ENCODE results near the gene MBTPS1. TPM values are rescaled to one million over a fixed set of nuclear protein-coding genes. Genes with fewer than 3 reads are reported as not detected.

The MBTPS1 gene
- total RNA-seq, 1 donor from 2014 or later = 95.6 TPM

DNA sequence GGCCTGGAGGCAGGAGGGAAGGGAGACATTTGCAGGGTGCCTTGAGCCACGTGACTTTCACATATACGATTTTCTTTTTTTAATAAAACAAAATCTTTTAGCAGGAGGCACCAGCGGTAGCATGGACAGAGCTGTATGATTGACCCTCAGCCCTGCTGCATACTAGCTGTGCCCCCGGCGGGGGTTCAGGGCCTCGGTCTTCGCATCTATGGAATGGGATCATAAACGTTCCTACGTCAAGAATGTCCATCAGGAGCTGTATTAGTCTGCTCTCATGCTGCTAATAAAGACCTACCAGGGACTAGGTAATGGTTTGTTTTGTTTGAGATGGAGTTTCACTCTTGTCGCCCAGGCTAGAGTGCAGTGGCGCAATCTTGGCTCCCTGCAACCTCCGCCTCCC lies 101.3 kb downstream of the MBTPS1 start:
- TF ChIP-seq, protein P1, sequence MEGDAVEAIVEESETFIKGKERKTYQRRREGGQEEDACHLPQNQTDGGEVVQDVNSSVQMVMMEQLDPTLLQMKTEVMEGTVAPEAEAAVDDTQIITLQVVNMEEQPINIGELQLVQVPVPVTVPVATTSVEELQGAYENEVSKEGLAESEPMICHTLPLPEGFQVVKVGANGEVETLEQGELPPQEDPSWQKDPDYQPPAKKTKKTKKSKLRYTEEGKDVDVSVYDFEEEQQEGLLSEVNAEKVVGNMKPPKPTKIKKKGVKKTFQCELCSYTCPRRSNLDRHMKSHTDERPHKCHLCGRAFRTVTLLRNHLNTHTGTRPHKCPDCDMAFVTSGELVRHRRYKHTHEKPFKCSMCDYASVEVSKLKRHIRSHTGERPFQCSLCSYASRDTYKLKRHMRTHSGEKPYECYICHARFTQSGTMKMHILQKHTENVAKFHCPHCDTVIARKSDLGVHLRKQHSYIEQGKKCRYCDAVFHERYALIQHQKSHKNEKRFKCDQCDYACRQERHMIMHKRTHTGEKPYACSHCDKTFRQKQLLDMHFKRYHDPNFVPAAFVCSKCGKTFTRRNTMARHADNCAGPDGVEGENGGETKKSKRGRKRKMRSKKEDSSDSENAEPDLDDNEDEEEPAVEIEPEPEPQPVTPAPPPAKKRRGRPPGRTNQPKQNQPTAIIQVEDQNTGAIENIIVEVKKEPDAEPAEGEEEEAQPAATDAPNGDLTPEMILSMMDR (IDR thresholded peaks at IDR 0.05) = no peak

GRCh38 chr16:84014570-84015327 lies 102.0 kb downstream of the MBTPS1 start:
- H3K27me3 ChIP-seq = no peaks in the 10 kb centered on the region
- TF ChIP-seq, protein P1 (IDR thresholded peaks at IDR 0.05) = no peak
- no peaks in the 10 kb centered on the region for H3K36me3 ChIP-seq
- H3K4me3 ChIP-seq = no peak overlapping the region
- peaks cover 0 to 3% of the 10 kb centered on the region in 2 donors for H3K9me3 ChIP-seq
- intact Hi-C loops (cut with DNase I) = no loop called here
- no peak for DNase-seq (ENCODE audit: low spot score in 2 of 2)
- H3K4me1 ChIP-seq = no peaks in the 10 kb centered on the region
- H3K27ac ChIP-seq = no peak overlapping the region

More for the DNA sequence above, 101.3 kb downstream of the MBTPS1 start:
- peaks cover 0 to 3% of the 10 kb centered on the region in 2 donors for H3K9me3 ChIP-seq
- H3K4me3 ChIP-seq = no peak overlapping the region
- H3K36me3 ChIP-seq = no peaks in the 10 kb centered on the region
- no peaks in the 10 kb centered on the region for H3K27me3 ChIP-seq
- H3K27ac ChIP-seq = no peak overlapping the region
- no peak for DNase-seq (ENCODE audit: low spot score in 2 of 2)
- no peaks in the 10 kb centered on the region for H3K4me1 ChIP-seq
- intact Hi-C loops (cut with DNase I) = no loop called here

DNA sequence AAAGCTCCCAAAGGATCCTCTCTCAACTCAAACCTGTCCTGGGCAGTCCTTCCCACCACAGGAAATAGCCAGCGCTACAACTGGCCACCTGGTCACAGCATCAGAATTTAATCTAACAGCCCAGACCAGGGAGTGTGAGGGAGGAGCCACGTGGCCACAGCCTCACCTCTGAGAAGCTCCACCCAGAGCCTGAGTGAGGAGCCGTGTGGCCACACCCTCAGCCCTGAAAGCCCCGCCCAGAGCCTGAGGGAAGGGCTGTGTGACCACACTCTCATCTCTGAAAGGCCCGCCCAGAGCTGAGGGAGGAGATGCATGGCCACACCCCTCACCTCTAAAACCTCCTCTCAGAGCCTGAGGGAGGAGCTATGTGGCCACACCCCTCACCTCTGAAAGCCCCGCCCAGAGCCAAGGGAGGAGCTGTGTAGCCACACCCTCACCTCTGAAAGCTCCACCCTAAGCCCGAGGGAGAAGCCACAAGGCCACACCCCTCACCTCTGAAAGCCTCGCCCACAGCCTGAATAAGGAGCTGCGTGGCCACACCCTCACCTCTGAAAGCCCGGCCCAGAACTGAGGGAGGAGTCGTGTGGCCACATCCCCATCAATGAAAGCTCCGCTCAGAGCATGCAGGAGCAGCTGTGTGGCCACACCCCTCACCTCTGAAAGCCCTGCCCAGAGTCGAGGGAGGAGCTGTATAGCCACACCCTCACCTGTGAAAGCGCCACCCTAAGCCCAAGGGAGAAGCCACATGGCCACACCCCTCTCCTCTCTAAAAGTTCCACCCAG lies 102.8 kb downstream of the MBTPS1 start:
- H3K27me3 ChIP-seq = no peaks in the 10 kb centered on the region
- TF ChIP-seq, protein P1 (IDR thresholded peaks at IDR 0.05) = no peak
- H3K36me3 ChIP-seq = no peaks in the 10 kb centered on the region
- H3K4me3 ChIP-seq = no peak overlapping the region
- intact Hi-C loops (cut with DNase I) = no loop called here
- DNase-seq (ENCODE audit: low spot score in 2 of 2) = no peak
- no peaks in the 10 kb centered on the region for H3K4me1 ChIP-seq
- no peaks in the 10 kb centered on the region for H3K9me3 ChIP-seq
- no peak overlapping the region for H3K27ac ChIP-seq

- H3K27ac ChIP-seq = no peak overlapping the region
- TF ChIP-seq, protein P1 (IDR thresholded peaks at IDR 0.05) = no peak
- H3K9me3 ChIP-seq = no peaks in the 10 kb centered on the region
- no peaks in the 10 kb centered on the region for H3K36me3 ChIP-seq
- no peaks in the 10 kb centered on the region for H3K4me1 ChIP-seq
- intact Hi-C loops (cut with DNase I) = no loop called here
- no peaks in the 10 kb centered on the region for H3K27me3 ChIP-seq
- H3K4me3 ChIP-seq = no peak overlapping the region
- DNase-seq (ENCODE audit: low spot score in 2 of 2) = no peak
Observed at GRCh38 chr16:84009282-84009681, 107.5 kb downstream of the MBTPS1 start.

DNA sequence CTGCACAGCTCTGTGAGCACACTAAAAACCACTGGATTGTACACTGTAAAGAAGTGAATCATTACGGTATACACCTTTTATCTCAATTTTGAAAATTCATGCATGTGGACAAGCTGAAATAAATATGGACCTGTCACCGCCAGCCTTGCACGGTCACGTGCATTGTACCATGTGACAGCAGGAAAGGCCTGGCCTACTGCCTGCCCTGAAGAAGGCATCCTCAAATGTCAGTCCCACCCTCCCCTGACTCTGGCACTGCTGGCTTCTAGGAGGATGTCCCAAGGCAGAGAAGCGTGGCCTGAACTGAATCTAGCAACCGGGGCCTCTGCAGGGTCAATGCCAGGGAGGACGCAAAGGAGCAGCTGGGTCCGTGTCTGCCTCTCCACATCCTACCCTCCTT lies 108.8 kb downstream of the MBTPS1 start:
- no peaks in the 10 kb centered on the region for H3K36me3 ChIP-seq
- H3K9me3 ChIP-seq = no peaks in the 10 kb centered on the region
- DNase-seq (ENCODE audit: low spot score in 2 of 2) = no peak
- no peaks in the 10 kb centered on the region for H3K4me1 ChIP-seq
- intact Hi-C loops (cut with DNase I) = no loop called here
- no peak overlapping the region for H3K4me3 ChIP-seq
- H3K27me3 ChIP-seq = no peaks in the 10 kb centered on the region
- TF ChIP-seq, protein P1 (IDR thresholded peaks at IDR 0.05) = no peak
- H3K27ac ChIP-seq = no peak overlapping the region

All from ascending aorta (tissue), 2 donors.